Stimulated activated CD4-positive, alpha-beta T cell treated with anti-CD3 and anti-CD28 coated beads, TNF-alpha, amount 100 ng/mL, for 1 hour (primary cell): ENCODE measurements around the gene SMPDL3B.

Source experiments
- DNase-seq, 3 donors: peaks; one replicate each; pipeline ENCODE4 v3.0.0-alpha.2; 2020; ENCODE audit warnings: low read depth in 3 of 3, low spot score in 1 of 3

Gene SMPDL3B

DNA sequence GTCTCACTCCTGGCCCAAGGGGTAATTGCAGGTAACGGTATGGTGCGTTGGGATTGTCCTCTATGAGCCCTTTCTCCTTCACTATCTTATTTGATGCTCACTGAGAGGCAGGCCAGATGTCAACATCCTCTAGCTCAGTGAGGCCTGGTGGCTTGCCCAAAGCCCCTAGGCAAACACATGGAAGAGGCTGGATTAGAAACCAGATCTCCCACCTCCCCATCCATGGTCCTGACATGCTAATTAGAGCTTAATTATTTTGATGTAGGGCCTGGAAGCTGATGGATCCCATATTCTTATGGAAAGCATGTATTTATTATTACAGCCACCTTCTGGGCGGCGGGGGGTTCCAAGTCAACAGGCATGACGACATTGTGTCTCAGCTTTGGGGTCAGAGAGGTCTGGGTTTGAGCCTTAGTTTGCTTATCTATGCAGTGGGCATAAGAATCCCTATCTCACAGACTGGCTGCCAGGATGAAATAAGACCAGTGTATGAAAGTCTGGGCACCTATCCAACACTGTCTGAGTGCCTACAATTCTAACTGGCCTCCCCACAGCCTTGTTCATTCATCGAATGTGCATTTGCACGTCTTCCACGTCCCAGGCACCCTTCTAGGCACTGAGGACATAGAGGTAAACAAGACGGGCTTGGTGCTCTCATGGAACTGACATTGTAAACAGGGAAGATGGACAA lies 6.2 kb downstream of the SMPDL3B start:
- DNase-seq = no peak

DNA sequence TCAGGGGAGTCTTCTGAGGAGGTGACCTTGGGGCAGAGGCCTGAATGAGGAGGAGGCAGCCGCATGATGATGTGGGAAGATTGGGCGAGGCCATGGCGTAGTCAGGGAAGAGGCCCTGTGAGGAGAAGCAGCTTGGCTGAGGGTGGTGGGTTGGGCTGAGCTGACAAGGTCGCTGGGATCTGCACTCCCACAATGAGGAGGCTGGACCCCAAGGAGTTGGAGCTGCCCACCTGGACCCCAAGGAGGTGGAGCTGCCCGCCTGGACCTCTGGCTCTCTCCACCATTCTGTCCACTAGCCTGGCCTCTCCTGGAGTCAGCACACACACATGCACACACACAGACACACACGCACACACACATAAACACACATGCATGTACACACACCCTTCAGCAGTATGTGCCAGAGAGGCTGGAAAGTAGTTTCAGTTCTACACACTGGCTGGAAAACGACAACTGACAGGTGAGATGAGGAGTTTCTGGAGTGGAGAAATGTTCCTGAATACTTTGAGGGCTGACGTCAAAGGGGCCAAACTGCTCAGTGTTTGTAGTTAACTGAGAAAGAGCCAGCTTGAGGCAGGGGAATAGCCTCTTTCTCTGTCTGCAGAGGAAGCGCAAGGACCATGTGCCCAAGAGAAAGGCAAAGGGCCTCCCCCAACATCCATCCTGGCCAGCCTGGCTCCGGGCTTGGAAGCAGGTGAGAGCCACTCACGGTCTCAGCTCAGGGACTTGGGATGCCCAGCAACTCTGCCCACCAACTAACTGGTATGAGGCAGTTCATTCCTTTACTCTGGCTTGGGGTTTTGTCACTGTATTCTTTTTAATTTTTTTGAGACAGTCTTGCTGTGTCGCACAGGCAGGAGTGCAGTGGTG lies 7.1 kb downstream of the SMPDL3B start:
- DNase-seq = no peak

DNA sequence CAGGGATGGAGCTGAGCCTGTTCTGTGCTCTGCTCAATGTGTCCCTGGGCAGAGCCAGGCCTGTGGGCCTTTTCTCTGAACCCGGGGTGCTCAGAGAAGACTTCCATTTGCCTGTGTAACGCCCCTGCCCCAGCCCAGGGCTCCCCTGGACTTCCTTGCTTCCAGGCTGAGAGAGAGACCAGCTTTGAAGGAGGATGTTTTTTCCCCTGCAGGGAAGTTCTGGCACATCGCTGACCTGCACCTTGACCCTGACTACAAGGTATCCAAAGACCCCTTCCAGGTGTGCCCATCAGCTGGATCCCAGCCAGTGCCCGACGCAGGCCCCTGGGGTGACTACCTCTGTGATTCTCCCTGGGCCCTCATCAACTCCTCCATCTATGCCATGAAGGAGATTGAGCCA lies 10.2 kb downstream of the SMPDL3B start:
- no peak for DNase-seq

DNA sequence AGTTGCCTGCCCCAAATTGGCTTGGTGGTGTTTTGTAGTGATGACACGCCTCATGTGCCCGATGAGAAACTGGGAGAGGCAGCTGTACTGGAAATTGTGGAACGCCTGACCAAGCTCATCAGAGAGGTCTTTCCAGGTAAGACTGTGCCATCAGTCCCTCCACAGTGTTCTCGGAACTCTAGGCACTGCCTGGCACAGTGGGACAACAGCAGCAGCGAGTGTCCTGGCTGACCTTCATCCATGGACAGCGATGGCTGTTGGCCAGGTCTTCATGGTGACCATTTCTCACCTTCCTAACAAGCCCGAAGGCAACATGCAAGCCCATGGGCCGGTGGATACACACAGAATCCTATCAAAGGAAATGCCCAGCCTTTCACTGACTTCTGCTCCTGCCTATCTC lies 14.2 kb downstream of the SMPDL3B start:
- DNase-seq = no peak

DNA sequence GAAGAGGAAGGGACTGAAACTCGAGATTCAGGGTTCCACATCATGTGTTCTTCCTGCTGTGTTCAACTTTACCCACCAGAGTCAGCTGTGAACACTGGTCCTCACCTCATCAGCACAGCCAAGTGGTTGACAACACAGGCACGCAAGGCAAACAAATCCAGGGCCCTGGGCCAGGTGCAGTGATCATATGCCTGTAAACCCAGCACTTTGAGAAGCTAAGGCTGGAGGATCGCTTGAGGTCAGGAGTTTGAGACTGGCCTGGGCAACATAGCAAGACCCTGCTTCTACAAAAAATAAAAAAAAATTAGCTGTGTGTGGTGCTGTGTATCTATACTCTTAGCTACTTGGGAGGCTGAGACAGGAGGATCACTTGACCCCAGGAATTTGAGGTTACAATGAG lies 16.6 kb downstream of the SMPDL3B start:
- no peak for DNase-seq

DNA sequence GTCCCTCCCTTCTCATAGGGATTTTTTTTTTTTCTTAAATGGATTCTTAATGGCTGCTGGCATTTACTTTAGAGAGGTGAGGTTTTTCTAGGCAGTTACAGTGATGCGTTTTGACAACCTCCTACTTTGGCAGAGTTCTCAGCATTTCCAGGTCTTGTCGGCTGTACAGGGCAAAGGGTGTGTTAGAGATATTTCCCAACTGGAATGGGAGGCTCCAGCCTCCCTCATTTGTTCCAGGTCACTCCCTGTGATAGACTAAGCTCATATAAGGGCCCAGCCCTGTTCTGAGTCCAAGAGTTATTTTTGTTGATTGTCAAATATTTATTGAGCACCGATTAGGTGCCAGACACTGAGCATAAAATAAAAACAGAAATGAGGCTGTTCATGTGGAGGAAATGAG lies 17.3 kb downstream of the SMPDL3B start:
- DNase-seq = no peak

DNA sequence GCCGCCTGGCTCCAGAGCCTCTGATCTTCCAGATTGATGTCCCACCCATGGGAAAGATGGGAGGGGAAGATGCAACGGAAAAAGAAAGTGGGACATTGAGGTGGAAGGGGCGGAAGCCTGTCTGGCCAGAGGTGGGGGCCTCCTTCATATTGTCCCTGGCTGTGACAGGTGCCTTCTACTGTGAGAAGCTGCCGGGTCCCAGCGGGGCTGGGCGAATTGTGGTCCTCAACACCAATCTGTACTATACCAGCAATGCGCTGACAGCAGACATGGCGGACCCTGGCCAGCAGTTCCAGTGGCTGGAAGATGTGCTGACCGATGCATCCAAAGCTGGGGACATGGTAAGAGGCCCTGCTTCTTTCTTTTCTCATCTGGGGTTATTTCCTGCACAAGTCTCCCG lies 19.4 kb downstream of the SMPDL3B start:
- no peak for DNase-seq

DNA sequence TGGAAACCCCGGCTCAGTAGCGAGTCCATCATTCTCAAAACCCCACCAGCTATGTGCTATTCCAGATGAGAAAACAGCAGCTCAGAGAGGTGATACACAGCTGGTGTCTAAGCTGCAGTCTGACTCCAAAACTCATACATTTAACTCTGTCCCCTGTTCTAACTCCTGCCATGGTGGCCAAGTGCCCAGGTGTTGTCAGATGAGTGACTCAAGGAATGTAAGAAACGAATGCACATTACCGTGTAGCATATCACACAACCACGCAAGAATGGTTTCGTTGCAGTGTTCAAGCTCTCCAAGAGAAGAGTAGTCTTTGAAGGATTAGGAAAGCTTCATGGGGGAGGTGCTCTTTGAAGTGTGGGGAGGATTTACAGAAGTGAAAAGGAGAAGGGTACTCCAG lies 20.3 kb downstream of the SMPDL3B start:
- DNase-seq = no peak

DNA sequence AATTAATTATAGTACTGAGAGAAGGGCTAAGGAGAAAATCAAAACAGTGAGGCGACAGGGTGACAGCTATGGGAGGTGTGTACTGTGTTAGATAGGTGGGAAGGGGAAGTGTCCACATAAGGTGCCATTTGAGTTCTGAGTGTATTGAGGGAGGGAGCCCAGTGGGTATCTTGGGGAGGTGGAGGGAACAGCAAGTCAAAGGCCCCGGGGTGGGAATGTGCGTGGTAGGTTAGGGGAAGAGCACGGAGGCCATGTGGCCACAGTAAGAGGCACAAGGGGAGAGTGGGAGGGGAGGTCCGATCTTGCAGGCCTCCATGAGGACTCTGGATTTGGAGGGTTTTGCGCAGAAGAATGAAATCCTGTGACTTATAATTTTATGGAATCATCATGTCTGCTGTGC lies 22.0 kb downstream of the SMPDL3B start:
- no peak for DNase-seq

DNA sequence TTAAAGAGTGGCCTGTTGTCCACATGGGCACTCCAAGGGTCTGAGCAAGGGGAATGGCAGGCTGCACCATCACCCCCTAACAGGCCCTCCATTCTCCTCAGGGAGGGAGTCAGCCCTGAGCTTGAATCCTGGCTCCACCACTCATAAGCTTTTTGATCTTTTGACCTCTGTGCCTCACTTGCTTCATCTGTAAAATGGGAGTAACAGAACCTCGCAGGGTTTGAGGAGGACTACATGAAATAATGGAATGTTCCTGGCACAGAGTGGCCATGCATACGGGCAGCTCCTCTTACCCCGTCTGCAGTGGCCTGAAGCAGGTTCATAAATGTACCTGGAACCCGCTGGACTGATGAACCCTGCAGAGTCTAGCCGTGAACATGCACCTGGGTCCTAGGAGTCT lies 22.9 kb downstream of the SMPDL3B start:
- no peak for DNase-seq

DNA sequence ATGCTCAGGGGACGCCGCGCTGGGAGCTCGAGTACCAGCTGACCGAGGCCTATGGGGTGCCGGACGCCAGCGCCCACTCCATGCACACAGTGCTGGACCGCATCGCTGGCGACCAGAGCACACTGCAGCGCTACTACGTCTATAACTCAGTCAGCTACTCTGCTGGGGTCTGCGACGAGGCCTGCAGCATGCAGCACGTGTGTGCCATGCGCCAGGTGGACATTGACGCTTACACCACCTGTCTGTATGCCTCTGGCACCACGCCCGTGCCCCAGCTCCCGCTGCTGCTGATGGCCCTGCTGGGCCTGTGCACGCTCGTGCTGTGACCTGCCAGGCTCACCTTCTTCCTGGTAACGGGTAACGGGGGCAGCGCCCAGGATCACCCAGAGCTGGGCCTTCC lies 23.7 kb downstream of the SMPDL3B start:
- DNase-seq = no peak

DNA sequence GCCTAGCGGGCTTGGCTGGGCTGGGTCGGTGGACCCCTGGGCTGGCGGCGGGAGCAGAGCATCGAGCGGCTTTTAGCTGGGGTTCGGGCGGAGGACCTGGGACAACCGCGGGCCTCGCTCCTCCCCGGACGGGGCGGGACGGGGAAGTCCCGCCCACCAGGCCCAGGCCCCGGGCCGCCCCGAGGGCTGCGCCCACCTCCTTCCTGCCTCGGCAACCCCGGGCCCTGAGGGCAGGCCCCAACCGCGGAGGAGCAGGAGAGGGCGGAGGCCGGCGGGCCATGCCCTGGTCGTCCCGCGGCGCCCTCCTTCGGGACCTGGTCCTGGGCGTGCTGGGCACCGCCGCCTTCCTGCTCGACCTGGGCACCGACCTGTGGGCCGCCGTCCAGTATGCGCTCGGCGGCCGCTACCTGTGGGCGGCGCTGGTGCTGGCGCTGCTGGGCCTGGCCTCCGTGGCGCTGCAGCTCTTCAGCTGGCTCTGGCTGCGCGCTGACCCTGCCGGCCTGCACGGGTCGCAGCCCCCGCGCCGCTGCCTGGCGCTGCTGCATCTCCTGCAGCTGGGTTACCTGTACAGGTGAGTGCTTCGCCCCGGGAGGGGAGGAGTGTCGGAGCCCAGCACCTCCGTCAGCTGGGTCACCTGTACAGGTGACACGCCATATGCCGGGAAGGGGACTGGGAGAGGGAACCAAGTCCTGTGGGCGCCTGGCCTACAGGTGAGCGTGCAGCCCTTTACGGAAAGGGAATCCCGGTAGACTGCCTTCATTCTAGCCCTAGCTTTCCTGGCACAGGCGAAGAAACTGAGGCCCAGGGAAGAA lies 25.2 kb downstream of the SMPDL3B start, which contains the start of gene XKR8:
XKR8 (plus strand) TSS at position 182 of the 812 bp plus-strand sequence; CDS start at position 279, 97 bp downstream.
- peak; percentile 58 to 78 (median 65) for DNase-seq

DNA sequence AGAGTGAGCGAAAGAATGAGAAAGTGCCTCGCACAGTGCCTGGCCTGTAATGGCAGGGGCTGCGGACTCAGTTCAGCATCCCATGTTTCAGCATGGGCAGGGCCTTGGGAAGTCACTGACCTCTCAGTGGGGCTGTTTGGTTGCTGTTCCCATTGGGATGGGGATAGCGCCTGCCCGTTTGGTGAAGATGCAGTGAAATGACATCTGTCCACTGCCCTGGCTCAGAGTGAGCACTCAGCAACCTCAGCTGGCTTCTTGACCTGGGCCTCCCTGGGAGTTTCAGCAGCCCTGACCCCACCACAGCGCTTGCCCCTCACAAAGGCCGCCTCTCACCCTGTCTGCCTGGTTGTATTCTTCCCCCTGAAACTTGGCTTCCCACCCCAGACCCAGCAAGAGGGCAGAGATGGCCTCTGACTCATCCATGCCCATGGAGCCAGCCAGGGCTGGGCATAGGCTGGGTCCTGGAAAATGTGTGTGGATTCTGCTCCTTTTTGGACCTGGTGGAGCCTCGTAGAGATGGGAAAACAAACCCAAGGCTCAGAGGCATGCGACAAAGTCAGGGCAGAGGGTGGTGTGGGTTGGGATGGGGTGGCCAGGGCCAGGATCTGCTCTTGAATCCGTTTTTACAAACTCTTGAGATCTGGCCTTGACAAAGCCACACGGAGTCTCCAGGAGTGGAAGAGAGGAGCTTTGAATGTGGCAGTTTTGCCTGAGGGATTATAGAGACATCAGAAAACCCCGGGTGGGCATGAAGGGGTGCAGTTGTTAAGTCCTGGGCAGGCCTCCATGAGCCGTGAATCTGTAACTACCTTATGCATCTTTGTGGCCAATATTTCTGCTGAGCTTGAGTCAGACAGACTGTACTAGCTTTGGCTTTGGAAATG lies 26.2 kb downstream of the SMPDL3B start:
- DNase-seq = no peak

DNA sequence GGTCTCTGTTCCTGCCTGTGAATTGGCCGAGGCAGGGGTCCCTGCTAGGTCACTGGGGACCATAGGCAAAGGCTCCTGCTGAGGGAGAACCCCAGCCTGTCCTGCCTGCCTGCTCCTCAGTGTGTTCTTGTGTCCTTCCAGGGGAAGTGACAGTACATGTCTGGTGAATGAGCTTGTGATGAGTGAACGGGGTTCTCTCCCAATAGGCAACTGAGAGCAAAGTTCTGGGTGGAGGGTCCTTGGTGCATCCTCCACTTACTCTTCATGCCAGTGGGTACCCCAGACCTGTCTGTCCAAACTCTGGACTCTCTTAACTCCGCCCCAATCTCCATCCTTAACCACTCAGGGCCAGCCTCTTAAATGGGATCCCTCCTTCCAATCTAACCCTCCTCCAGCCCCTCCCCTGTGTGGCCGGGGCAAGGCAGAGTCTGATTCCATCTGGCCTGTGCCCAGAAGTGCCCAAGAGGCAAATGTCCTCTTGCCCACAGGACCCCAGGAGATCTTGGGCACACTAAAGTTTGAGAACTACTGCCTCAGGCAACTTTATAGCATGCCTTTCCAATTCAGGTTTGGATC lies 26.9 kb downstream of the SMPDL3B start:
- no peak for DNase-seq

DNA sequence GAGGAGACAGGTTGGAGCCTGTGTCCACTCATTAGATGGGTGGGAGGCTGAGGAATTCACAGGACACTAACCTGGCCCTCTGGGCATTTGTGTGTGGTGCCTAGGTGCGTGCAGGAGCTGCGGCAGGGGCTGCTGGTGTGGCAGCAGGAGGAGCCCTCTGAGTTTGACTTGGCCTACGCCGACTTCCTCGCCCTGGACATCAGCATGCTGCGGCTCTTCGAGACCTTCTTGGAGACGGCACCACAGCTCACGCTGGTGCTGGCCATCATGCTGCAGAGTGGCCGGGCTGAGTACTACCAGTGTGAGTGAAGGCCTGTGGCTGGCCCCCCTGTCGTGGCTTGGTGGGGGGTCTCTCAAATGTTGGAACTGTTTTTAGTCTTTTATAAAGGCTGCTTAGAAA lies 28.6 kb downstream of the SMPDL3B start:
- no peak for DNase-seq

DNA sequence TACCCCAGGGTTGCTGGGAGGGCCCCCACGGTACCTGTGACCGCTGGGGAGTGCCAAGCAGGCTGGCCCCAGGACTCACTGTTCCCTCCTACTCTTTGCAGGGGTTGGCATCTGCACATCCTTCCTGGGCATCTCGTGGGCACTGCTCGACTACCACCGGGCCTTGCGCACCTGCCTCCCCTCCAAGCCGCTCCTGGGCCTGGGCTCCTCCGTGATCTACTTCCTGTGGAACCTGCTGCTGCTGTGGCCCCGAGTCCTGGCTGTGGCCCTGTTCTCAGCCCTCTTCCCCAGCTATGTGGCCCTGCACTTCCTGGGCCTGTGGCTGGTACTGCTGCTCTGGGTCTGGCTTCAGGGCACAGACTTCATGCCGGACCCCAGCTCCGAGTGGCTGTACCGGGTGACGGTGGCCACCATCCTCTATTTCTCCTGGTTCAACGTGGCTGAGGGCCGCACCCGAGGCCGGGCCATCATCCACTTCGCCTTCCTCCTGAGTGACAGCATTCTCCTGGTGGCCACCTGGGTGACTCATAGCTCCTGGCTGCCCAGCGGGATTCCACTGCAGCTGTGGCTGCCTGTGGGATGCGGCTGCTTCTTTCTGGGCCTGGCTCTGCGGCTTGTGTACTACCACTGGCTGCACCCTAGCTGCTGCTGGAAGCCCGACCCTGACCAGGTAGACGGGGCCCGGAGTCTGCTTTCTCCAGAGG lies 31.8 kb downstream of the SMPDL3B start:
- DNase-seq = no peak

DNA sequence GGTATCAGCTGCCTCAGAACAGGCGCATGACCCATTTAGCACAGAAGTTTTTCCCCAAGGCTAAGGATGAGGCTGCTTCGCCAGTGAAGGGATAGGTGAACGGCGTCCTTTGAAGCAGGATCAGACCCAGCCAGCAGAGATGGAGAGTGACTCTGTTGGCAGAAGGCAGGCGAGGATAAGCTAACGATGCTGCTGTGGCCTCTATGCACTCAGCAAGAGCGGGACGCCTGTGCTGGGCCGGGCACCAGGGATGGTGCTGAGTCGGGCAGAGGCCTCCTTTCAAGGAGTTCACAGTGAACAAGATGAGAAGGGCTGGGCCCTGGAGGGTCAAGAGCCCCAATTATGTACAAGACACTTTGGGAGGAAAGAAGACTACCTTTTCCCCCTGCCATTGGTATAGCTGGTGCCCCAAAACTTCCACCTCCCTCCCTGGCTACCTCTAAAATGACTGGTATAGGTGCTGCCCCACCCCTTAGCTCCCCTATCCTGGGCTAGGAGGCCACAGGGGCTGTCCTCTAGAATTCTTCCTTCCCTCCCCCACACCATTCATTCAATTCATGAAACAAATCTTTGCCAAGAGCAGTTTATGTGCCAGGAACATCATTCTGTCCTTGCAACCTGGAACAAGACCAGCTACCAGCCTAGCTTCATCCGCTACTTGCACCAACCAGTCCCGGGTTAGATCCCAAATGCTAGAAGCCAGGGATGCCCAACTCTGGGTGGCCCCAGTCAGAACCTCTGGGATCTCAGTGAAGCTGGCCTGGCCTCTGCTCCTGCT lies 32.5 kb downstream of the SMPDL3B start:
- no peak for DNase-seq

DNA sequence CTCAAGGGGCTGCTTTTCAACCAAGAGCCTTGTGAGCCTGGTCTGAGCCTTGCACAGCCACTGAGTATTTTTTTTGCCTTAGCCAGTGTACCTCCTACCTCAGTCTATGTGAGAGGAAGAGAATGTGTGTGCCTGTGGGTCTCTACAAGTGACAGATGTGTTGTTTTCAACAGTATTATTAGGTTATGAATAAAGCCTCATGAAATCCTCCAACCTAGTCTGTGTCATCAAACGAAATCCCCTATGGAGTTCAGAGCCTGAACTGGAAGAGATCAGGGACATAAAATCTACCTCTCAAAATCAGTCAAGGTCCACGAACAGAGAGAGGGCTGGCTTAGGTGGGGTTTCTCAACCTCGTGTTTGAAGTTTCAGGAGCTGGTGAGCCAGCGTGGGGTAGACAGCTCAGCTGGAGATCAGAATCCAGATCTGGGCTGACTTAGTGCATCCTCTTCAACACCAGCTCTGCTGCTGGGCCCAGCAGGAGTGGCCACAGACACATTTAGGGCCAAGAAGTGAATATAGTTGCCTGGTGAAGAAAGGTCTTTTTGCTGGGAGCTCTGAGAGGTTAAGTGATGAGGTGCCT lies 33.2 kb downstream of the SMPDL3B start:
- DNase-seq = no peak

DNA sequence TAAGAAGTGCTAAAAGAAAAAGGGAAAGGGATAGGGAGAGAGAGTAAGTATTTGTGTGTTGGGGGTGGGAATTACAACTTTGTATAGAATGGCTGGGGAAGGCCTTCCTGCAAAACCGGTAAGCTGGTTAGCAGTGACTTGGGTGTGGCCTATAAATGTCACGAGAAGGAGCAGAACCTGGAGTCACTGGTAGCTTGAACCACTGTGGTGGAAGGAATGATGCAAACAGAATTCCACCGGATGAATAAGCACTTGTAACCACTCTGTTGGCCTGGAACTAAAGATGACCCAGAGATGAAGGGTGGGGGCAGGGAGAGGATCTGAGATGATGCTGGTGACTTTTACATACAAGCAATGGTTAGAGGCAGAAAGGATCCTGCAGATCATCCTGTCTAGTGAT lies 33.9 kb downstream of the SMPDL3B start:
- no peak for DNase-seq
